ENCODE results near the gene RAPGEF3. TPM values are rescaled to one million over a fixed set of nuclear protein-coding genes. Genes with fewer than 3 reads are reported as not detected.
A peak's percentile ranks its signal among the peaks of the same experiment; 100 is the strongest.

The RAPGEF3 gene
- total RNA-seq, 2 donors from 2014 or later, result 11.4 to 19.6 TPM

DNA sequence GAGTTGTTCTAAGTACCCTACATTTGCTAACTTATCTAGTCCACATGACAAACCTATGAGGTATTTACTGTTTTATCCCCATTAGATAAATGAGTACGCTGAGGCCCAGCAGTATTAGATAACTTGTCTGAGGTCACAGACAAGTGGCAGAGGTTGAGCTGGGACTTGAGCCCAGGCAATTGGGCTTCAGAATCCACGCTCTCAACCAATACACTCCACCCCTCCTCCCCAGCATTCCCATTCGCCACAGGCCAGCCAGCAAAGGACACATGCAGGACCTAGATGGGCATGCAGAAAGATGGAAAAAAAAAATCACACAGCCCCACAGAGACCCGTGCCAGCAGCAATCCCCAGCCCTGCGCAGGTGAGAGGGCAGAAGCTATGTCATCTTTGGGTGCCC, 48.7 kb upstream of the RAPGEF3 start:
- peaks cover 16% of the 10 kb centered on the region for H3K4me1 ChIP-seq (ENCODE audit: control insufficient read depth, insufficient read depth, low read length)

GRCh38 chr12:47805417-47805816, 46.7 kb upstream of the RAPGEF3 start:
- Histone ChIP-seq H3K9me3 (ENCODE audit: control insufficient read depth, low read length) (no peaks in the 10 kb centered on the region), H3K36me3 (ENCODE audit: control insufficient read depth, insufficient read depth, low read length) (peaks cover 53% of the 10 kb centered on the region), H3K4me3 (ENCODE audit: low read length) (no peak overlapping the region), H3K4me1 (ENCODE audit: control insufficient read depth, insufficient read depth, low read length) (peaks cover 16% of the 10 kb centered on the region), H3K9ac (ENCODE audit: extremely low read depth, low read length, poor library complexity, severe bottlenecking) (no peak overlapping the region), H3K27ac (ENCODE audit: low read depth, low read length) (no peak overlapping the region), H3K27me3 (ENCODE audit: control insufficient read depth, insufficient read depth, low read length, poor library complexity, severe bottlenecking) (no peaks in the 10 kb centered on the region)
- Mint-ChIP-seq H3K4me3 (no peak overlapping the region), H3K9me3 (no peaks in the 10 kb centered on the region), H3K27ac (peak overlapping the region; percentile 39), H3K4me1 (peaks cover 52% of the 10 kb centered on the region), H3K36me3 (ENCODE audit: low read depth) (peaks cover 32% of the 10 kb centered on the region), H3K27me3 (ENCODE audit: insufficient read depth) (no peaks in the 10 kb centered on the region)
- DNase-seq, result no peak
- 63 to 89% methylated on average over 1 to 2 of the region's 2 CpGs for WGBS, 2 experiments (ENCODE audit: insufficient coverage in 1 of 2, insufficient read length in 1 of 2)
- TF ChIP-seq, protein P1, sequence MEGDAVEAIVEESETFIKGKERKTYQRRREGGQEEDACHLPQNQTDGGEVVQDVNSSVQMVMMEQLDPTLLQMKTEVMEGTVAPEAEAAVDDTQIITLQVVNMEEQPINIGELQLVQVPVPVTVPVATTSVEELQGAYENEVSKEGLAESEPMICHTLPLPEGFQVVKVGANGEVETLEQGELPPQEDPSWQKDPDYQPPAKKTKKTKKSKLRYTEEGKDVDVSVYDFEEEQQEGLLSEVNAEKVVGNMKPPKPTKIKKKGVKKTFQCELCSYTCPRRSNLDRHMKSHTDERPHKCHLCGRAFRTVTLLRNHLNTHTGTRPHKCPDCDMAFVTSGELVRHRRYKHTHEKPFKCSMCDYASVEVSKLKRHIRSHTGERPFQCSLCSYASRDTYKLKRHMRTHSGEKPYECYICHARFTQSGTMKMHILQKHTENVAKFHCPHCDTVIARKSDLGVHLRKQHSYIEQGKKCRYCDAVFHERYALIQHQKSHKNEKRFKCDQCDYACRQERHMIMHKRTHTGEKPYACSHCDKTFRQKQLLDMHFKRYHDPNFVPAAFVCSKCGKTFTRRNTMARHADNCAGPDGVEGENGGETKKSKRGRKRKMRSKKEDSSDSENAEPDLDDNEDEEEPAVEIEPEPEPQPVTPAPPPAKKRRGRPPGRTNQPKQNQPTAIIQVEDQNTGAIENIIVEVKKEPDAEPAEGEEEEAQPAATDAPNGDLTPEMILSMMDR (conservative IDR thresholded peaks at IDR 0.05), result no peak

More for the DNA sequence above, 48.7 kb upstream of the RAPGEF3 start:
- H3K27me3 Mint-ChIP-seq (ENCODE audit: insufficient read depth), result no peaks in the 10 kb centered on the region
- DNase-seq, result no peak
- no peaks in the 10 kb centered on the region for H3K9me3 ChIP-seq (ENCODE audit: control insufficient read depth, low read length)
- no peak overlapping the region for H3K27ac ChIP-seq (ENCODE audit: low read depth, low read length)
- no peak overlapping the region for H3K4me3 ChIP-seq (ENCODE audit: low read length)
- TF ChIP-seq, protein P1 (conservative IDR thresholded peaks at IDR 0.05), result no peak
- peaks cover 52% of the 10 kb centered on the region for H3K36me3 ChIP-seq (ENCODE audit: control insufficient read depth, insufficient read depth, low read length)
- no peaks in the 10 kb centered on the region for H3K9me3 Mint-ChIP-seq
- H3K36me3 Mint-ChIP-seq (ENCODE audit: low read depth), result peaks cover 32% of the 10 kb centered on the region
- 89 to 100% methylated on average over 3 to 5 of the region's 5 CpGs for WGBS, 2 experiments (ENCODE audit: insufficient coverage in 1 of 2, insufficient read length in 1 of 2)
- no peak overlapping the region for H3K4me3 Mint-ChIP-seq
- H3K9ac ChIP-seq (ENCODE audit: extremely low read depth, low read length, poor library complexity, severe bottlenecking), result no peak overlapping the region
- no peaks in the 10 kb centered on the region for H3K27me3 ChIP-seq (ENCODE audit: control insufficient read depth, insufficient read depth, low read length, poor library complexity, severe bottlenecking)
- peaks cover 65% of the 10 kb centered on the region for H3K4me1 Mint-ChIP-seq
- peak overlapping the region; percentile 58 for H3K27ac Mint-ChIP-seq

DNA sequence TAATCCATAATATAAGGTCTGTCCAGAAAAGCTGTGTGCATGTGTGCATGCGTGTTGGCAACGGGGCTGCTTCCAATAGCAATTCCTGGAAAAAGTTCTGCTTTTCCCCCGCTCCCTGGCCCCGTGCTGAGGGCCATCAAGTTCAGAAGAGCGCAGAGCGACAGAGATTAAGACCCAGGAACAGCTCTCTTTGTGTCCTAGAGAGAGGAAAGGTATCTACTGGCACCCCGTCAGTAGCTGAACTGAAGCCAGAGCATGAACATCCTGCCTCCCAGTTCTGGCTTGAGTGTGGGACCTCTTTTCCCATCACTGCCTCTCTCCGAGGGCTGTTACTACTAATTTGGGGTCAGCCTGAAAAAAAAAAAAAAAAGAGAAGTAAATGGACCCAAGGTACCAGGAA, 45.5 kb upstream of the RAPGEF3 start:
- H3K27me3 ChIP-seq (ENCODE audit: control insufficient read depth, insufficient read depth, low read length, poor library complexity, severe bottlenecking), result no peaks in the 10 kb centered on the region
- H3K4me3 Mint-ChIP-seq, result no peak overlapping the region

More for the DNA sequence above, 45.5 kb upstream of the RAPGEF3 start:
- Histone ChIP-seq H3K9me3 (ENCODE audit: control insufficient read depth, low read length) (no peaks in the 10 kb centered on the region), H3K4me1 (ENCODE audit: control insufficient read depth, insufficient read depth, low read length) (peaks cover 16% of the 10 kb centered on the region), H3K27ac (ENCODE audit: low read depth, low read length) (no peak overlapping the region), H3K4me3 (ENCODE audit: low read length) (no peak overlapping the region), H3K36me3 (ENCODE audit: control insufficient read depth, insufficient read depth, low read length) (peaks cover 56% of the 10 kb centered on the region), H3K9ac (ENCODE audit: extremely low read depth, low read length, poor library complexity, severe bottlenecking) (no peak overlapping the region)
- peak overlapping the region; percentile 39 for H3K27ac Mint-ChIP-seq
- no peaks in the 10 kb centered on the region for H3K27me3 Mint-ChIP-seq (ENCODE audit: insufficient read depth)
- H3K4me1 Mint-ChIP-seq, result peaks cover 51% of the 10 kb centered on the region
- peaks cover 32% of the 10 kb centered on the region for H3K36me3 Mint-ChIP-seq (ENCODE audit: low read depth)
- no peaks in the 10 kb centered on the region for H3K9me3 Mint-ChIP-seq
- no peak for DNase-seq
- WGBS, 2 experiments (ENCODE audit: insufficient coverage in 1 of 2, insufficient read length in 1 of 2), result 96 to 100% methylated on average over 7 to 8 of the region's 8 CpGs
- TF ChIP-seq, protein P1 (conservative IDR thresholded peaks at IDR 0.05), result no peak

Data from endodermal cell (in vitro differentiated cells).